ENCODE results near the gene TRIM38. TPM values are rescaled to one million over a fixed set of nuclear protein-coding genes. Genes with fewer than 3 reads are reported as not detected.
"Not testable (repeated sequence)": the region's sequence is repeated elsewhere in the genome, so short reads cannot be mapped to it uniquely, and the experiment has no call there.

Gene TRIM38, protein sequence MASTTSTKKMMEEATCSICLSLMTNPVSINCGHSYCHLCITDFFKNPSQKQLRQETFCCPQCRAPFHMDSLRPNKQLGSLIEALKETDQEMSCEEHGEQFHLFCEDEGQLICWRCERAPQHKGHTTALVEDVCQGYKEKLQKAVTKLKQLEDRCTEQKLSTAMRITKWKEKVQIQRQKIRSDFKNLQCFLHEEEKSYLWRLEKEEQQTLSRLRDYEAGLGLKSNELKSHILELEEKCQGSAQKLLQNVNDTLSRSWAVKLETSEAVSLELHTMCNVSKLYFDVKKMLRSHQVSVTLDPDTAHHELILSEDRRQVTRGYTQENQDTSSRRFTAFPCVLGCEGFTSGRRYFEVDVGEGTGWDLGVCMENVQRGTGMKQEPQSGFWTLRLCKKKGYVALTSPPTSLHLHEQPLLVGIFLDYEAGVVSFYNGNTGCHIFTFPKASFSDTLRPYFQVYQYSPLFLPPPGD
- total RNA-seq = 15.6 TPM

DNA sequence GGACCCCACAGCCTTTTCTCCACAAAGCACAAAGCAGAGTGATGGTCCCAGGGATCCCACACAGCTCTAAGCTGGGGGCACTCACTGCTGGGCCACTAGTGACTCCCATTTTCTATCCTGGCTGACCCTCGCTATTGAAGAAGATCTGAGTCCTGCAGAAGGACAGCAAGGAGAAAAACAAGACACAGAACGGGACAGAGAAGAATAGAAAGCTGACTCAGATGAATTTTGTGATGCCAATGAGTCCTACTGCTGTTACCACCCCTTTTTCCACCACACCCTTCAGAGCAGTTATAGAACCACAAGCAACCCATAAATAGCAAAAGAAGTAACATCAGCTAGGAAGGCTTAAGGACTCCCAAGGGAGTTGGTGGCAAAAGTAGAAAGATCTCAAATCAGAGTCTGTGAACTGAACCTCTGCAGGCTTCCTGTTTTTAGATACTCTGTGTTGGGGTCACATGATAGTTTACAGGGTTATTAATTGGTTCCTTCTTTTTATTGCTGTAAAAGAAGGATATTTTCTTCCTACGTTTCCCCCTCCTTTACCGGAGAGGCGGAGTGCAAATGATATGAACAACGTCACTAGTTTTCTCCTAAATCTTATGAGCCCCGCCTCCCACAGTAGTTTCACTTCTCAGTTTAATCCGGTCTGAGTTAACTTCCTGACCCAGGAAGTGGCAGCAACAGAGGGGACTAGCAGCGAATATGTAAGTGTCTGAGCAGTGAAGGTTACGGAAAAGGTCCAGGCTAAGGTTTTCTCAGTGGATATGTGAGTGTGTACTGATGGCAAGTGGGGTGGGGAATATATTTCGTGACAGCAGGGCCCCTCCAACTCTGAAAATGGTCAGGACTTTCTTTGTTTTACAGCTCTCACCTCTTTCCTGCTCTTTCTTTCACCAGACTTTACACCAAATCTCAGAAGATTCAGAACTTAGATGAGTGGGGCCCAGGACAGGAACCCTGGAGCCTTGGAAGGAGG, at the start of gene TRIM38:
TSS of gene TRIM38 (plus strand) at position 654 of the 979 bp plus-strand sequence. CDS start 3,721 bp downstream, outside the sequence.
- peak; percentile 82 for DNase-seq (ENCODE audit: low spot score)
- ATAC-seq = peak; percentile 97
- intact Hi-C loops (cut with DNase I) = no loop called here

- intact Hi-C loops (cut with DNase I) = no loop called here
- ATAC-seq (no peak), DNase-seq (ENCODE audit: low spot score) (no peak)
Measured at GRCh38 chr6:25913741-25914140, 48.9 kb upstream of the TRIM38 start.

DNA sequence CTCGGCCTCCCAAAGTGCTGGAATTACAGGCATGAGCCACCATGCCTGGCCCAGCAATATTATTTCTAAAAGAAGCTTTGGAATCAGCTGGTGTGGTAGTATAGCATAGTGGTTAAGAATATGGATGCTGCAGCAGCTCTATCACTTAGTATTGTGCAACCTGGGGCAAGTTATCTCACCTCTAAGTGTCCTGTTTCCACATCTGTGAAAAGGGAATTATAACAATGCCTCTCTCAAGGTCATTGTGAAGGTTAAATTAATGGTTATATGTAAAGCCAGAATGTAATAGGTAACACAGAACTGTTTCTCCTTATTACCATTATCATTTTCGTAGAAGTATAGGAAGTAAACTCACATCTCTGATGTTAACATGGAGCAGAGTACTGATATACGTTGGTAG, 46.3 kb upstream of the TRIM38 start:
- ATAC-seq = no peak
- intact Hi-C loops (cut with DNase I) = no loop called here

GRCh38 chr6:25916789-25917490, 45.7 kb upstream of the TRIM38 start:
- intact Hi-C loops (cut with DNase I) = no loop called here
- ATAC-seq (no peak), DNase-seq (ENCODE audit: low spot score) (no peak)

More for the DNA sequence above, 46.3 kb upstream of the TRIM38 start:
- DNase-seq (ENCODE audit: low spot score) = no peak

- DNase-seq (ENCODE audit: low spot score) (no peak), ATAC-seq (no peak)
- intact Hi-C loops (cut with DNase I) = no loop called here
Measured at GRCh38 chr6:25918083-25918683, 44.4 kb upstream of the TRIM38 start.

GRCh38 chr6:25919657-25920056, 42.9 kb upstream of the TRIM38 start:
- ATAC-seq = no peak
- no peak for DNase-seq (ENCODE audit: low spot score)
- intact Hi-C loops (cut with DNase I) = no loop called here

DNA sequence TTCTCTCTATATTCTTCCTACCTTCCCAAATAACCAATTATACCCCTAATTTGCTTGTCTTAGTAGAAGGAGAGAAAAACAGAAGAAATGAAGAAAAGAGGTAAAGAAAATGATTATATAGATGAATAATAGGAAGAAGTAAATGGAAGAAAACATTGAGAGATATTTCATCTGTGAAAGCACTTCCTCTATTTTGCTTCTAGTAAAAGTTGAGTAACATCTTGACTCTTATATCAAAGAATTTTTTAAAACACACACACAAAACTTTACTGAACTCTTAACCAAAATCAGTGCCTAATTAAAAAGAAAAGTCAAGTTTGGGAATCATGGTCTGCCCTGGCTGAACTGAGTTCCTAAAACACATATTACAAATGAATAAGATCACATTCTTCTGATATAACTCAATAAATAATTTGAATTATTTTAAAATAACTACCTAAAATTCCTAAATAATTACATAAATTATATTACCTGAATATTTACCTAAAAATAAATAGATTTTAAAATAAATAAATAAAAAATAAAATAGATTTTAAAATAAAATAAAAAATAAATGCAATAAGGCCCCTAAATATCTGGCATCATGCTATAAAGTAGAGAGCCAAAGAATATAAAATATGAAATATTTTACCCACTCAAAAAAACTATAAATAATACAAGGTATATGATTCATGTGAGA, 40.9 kb upstream of the TRIM38 start:
- ATAC-seq (no peak), DNase-seq (ENCODE audit: low spot score) (no peak)
- intact Hi-C loops (cut with DNase I) = no loop called here

DNA sequence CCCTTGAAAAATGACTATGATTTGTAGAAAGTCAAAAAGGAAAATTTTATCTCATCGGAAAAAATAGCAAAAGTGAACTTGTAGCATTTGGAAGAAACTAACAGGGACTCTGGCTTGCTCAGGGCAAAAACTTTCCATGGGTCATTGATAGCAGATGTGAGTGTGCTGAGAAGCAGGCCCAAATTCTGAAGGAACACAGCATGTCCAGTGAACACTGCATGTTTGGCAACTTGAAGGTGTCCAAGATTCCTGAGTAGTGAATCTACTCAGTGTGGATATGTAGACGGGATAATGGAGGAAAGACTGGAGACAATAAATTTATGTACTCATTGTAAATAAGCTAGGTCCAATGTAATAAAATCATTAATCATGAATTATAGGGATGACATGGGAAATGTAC, 40.3 kb upstream of the TRIM38 start:
- no peak for DNase-seq (ENCODE audit: low spot score)
- intact Hi-C loops (cut with DNase I) = no loop called here
- ATAC-seq = peak; percentile 90

- DNase-seq (ENCODE audit: low spot score) = no peak
- intact Hi-C loops (cut with DNase I) = no loop called here
- no peak for ATAC-seq
Measured at GRCh38 chr6:25925876-25926275, 36.7 kb upstream of the TRIM38 start.

- no peak for ATAC-seq
- intact Hi-C loops (cut with DNase I) = no loop called here
Measured at GRCh38 chr6:25927178-25927577, 35.4 kb upstream of the TRIM38 start.

GRCh38 chr6:25927756-25928216, 34.8 kb upstream of the TRIM38 start:
- DNase-seq (ENCODE audit: low spot score) (no peak), ATAC-seq (peak; percentile 59)
- intact Hi-C loops (cut with DNase I) = no loop called here

More at GRCh38 chr6:25927178-25927577, 35.4 kb upstream of the TRIM38 start:
- no peak for DNase-seq (ENCODE audit: low spot score)

DNA sequence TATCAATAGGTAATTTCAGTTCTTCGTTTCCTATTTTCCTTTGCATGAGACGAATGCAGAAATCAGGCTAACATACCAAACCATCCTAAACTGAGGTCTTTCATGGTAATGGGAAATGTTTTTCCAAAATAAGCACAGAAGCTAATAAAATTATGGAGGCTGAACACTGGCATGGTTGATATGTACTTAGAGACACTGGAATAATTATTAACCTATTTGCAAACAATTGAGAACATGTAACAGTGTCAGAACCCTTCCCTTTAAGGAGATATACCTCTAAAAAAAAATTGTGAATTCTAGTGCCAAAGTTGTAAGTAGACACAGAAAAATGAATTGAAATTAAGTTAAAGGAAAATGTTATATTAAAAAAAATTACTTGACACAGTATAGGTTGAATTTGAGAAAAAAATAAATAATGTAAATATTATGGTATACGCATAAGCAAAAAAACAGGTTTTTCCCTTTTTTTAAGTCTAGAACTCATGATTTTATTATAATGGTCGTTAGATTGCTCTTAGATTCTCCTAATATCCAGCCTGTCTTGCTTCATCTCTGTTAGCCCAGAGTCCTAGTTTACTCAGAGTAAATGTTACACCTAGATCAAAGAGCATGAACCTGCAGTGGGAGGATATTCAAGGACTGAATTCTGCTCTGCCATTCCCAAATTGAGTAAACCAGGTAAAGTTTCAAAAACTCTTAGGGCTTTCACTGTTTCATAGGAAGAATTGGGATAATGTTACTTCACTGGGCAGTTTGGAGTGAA, 33.9 kb upstream of the TRIM38 start:
- intact Hi-C loops (cut with DNase I) = no loop called here

GRCh38 chr6:25929785-25930184, 32.8 kb upstream of the TRIM38 start:
- ATAC-seq; DNase-seq (ENCODE audit: low spot score); intact Hi-C loops (cut with DNase I): not testable (repeated sequence)

More for the DNA sequence above, 33.9 kb upstream of the TRIM38 start:
- ATAC-seq = no peak
- no peak for DNase-seq (ENCODE audit: low spot score)

GRCh38 chr6:25930532-25931410, 31.8 kb upstream of the TRIM38 start, which contains the start of gene SLC17A2:
TSS of gene SLC17A2 (minus strand) at chr6:25930691. CDS start at chr6:25925796, 4,895 bp downstream.
- ATAC-seq (no peak), DNase-seq (ENCODE audit: low spot score) (no peak)
- intact Hi-C loops (cut with DNase I) = no loop called here

GRCh38 chr6:25931411-25931709, 31.2 kb upstream of the TRIM38 start:
- ATAC-seq = no peak
- intact Hi-C loops (cut with DNase I) = no loop called here
- no peak for DNase-seq (ENCODE audit: low spot score)

GRCh38 chr6:25934156-25934555, 28.4 kb upstream of the TRIM38 start:
- ATAC-seq = no peak
- no peak for DNase-seq (ENCODE audit: low spot score)
- intact Hi-C loops (cut with DNase I) = no loop called here
